Vagina (tissue), 2 donors: ENCODE data around the gene PPEF1. TPM values are rescaled to one million over a fixed set of nuclear protein-coding genes. Genes with fewer than 3 reads are reported as not detected.
"Not testable (repeated sequence)": the region's sequence is repeated elsewhere in the genome, so short reads cannot be mapped to it uniquely, and the experiment has no call there.

Experiments
- DNase-seq, 2 donors: peaks; one replicate each; pipeline ENCODE4 v3.0.0-alpha.2; 2017; ENCODE audit errors: extremely low spot score in 2 of 2
- H3K27ac ChIP-seq: fragments of 200-600 bp; sonication (generic); one replicate; pipeline ENCODE4 v1.5.1; 2019
- H3K27me3 ChIP-seq: fragments of 200-600 bp; sonication (generic); one replicate; pipeline ENCODE4 v1.5.1; 2019
- H3K36me3 ChIP-seq, 2 donors: fragments of 200-600 bp; sonication (generic); one replicate each; pipeline ENCODE4 v1.5.1; 2017 to 2019
- H3K4me1 ChIP-seq: fragments of 200-600 bp; sonication (generic); one replicate; pipeline ENCODE4 v1.5.1; 2019
- H3K4me3 ChIP-seq, 2 donors: fragments of 200-600 bp; sonication (generic); 1 replicate in 1 of 2; 2 replicates in 1 of 2; pipeline ENCODE4 v1.5.1; 2016 to 2019
- H3K9me3 ChIP-seq: fragments of 200-600 bp; sonication (generic); one replicate; pipeline ENCODE4 v1.5.1; 2019
- POLR2A ChIP-seq, 2 donors: fragments of 450-650 bp; IDR thresholded peaks; one replicate each; pipeline ENCODE4 v1.6.1; 2017; ENCODE audit warnings: antibody characterized with exemption in 2 of 2, mild to moderate bottlenecking in 2 of 2, moderate library complexity in 2 of 2
- POLR2AphosphoS5 ChIP-seq, 2 donors: sonication (generic); formaldehyde crosslinking; IDR thresholded peaks; one replicate each; pipeline ENCODE4 v1.9.0; 2017; ENCODE audit warnings: antibody characterized with exemption in 2 of 2, mild to moderate bottlenecking in 2 of 2, low read depth in 1 of 2; ENCODE audit not compliant: insufficient read depth in 1 of 2
- intact Hi-C: fragments of 100-400 bp; cut with DNase I; formaldehyde crosslinking; loops from one replicate; pipeline ENCODE4 v1.15.1; 2023
- total RNA-seq: library from RNA; depleted of rRNA; stranded (reverse); fragments of >200 nt; gene quantifications from one replicate; pipeline ENCODE4 v1.2.3, GENCODE V29; 2016
- TF ChIP-seq, protein P1 (sequence below), 3 experiments: fragments of 450-650 bp in 2 of 3; fragments of 200-600 bp in 1 of 3; sonication (generic) in 1 of 3; IDR thresholded peaks; one replicate each; pipeline ENCODE4 v1.5.1; 2017 to 2019; ENCODE audit warnings: antibody characterized with exemption in 3 of 3, mild to moderate bottlenecking in 2 of 3, moderate library complexity in 2 of 3

PPEF1 gene
- total RNA-seq, 1 donor from 2014 or later = not detected

DNA sequence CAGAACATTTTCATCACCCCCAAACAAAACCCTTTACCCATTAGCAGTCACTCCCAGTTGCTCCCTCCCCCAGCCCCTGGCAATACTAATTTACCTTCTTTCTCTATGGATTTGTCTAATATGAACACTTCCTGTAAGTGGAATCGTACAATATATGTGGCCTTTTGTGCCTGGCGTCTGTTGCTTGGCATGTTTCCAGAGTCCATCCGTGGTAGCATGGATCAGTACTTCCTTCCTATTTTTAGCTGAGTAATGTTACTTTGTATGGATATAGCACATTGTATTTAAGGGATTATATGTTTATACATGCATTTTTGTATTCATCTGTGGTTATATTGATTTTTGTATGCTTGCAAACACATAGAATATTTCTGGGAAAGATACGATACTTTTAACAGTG lies 48.2 kb downstream of the PPEF1 start:
- intact Hi-C loops = no loop called here
- no peak overlapping the region for H3K4me3 ChIP-seq
- no peak for DNase-seq
- H3K27me3 ChIP-seq = no peaks in the 10 kb centered on the region
- TF ChIP-seq, protein P1, sequence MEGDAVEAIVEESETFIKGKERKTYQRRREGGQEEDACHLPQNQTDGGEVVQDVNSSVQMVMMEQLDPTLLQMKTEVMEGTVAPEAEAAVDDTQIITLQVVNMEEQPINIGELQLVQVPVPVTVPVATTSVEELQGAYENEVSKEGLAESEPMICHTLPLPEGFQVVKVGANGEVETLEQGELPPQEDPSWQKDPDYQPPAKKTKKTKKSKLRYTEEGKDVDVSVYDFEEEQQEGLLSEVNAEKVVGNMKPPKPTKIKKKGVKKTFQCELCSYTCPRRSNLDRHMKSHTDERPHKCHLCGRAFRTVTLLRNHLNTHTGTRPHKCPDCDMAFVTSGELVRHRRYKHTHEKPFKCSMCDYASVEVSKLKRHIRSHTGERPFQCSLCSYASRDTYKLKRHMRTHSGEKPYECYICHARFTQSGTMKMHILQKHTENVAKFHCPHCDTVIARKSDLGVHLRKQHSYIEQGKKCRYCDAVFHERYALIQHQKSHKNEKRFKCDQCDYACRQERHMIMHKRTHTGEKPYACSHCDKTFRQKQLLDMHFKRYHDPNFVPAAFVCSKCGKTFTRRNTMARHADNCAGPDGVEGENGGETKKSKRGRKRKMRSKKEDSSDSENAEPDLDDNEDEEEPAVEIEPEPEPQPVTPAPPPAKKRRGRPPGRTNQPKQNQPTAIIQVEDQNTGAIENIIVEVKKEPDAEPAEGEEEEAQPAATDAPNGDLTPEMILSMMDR (IDR thresholded peaks at IDR 0.05) = no peak
- TF ChIP-seq POLR2AphosphoS5 (IDR thresholded peaks at IDR 0.05; ENCODE audit: insufficient read depth in 1 of 2, low read depth in 1 of 2) (no peak), POLR2A (IDR thresholded peaks at IDR 0.05) (no peak)
- no peaks in the 10 kb centered on the region for H3K4me1 ChIP-seq
- H3K9me3 ChIP-seq = no peaks in the 10 kb centered on the region
- no peaks in the 10 kb centered on the region for H3K36me3 ChIP-seq
- no peak overlapping the region for H3K27ac ChIP-seq

GRCh38 chrX:18757956-18758932 lies 50.8 kb downstream of the PPEF1 start:
- H3K27me3 ChIP-seq = no peaks in the 10 kb centered on the region
- no peak overlapping the region for H3K27ac ChIP-seq
- no peak for DNase-seq
- TF ChIP-seq, protein P1 (IDR thresholded peaks at IDR 0.05) = no peak
- TF ChIP-seq POLR2AphosphoS5 (IDR thresholded peaks at IDR 0.05; ENCODE audit: insufficient read depth in 1 of 2, low read depth in 1 of 2) = no peak
- no peak for TF ChIP-seq POLR2A (IDR thresholded peaks at IDR 0.05)
- intact Hi-C loops = no loop called here
- no peaks in the 10 kb centered on the region for H3K4me1 ChIP-seq
- H3K9me3 ChIP-seq = no peaks in the 10 kb centered on the region
- no peaks in the 10 kb centered on the region for H3K36me3 ChIP-seq
- H3K4me3 ChIP-seq = no peak overlapping the region

GRCh38 chrX:18761750-18762149 lies 54.3 kb downstream of the PPEF1 start:
- Histone ChIP-seq H3K36me3 (no peaks in the 10 kb centered on the region), H3K4me3 (no peak overlapping the region), H3K9me3 (no peaks in the 10 kb centered on the region), H3K4me1 (no peaks in the 10 kb centered on the region), H3K27ac (no peak overlapping the region), H3K27me3 (no peaks in the 10 kb centered on the region)
- intact Hi-C loops = no loop called here
- TF ChIP-seq POLR2AphosphoS5 (IDR thresholded peaks at IDR 0.05; ENCODE audit: insufficient read depth in 1 of 2, low read depth in 1 of 2) (no peak), POLR2A (IDR thresholded peaks at IDR 0.05) (no peak)
- DNase-seq = no peak

GRCh38 chrX:18763106-18763505 lies 55.7 kb downstream of the PPEF1 start:
- H3K9me3 ChIP-seq, H3K4me1 ChIP-seq, H3K4me3 ChIP-seq, DNase-seq, H3K27me3 ChIP-seq, H3K36me3 ChIP-seq, H3K27ac ChIP-seq, intact Hi-C loops: not testable (repeated sequence)

GRCh38 chrX:18769364-18769763 lies 61.9 kb downstream of the PPEF1 start:
- no peak for TF ChIP-seq POLR2A (IDR thresholded peaks at IDR 0.05)
- TF ChIP-seq, protein P1 (IDR thresholded peaks at IDR 0.05) = no peak
- TF ChIP-seq POLR2AphosphoS5 (IDR thresholded peaks at IDR 0.05; ENCODE audit: insufficient read depth in 1 of 2, low read depth in 1 of 2) = no peak
- Histone ChIP-seq H3K4me1 (no peaks in the 10 kb centered on the region), H3K4me3 (no peak overlapping the region), H3K9me3 (no peaks in the 10 kb centered on the region), H3K27me3 (no peaks in the 10 kb centered on the region), H3K36me3 (no peaks in the 10 kb centered on the region), H3K27ac (no peak overlapping the region)
- intact Hi-C loops = no loop called here
- DNase-seq = no peak
